Neural cell (in vitro differentiated cells): ENCODE results near the gene IGF1R. TPM values are rescaled to one million over a fixed set of nuclear protein-coding genes. Genes with fewer than 3 reads are reported as not detected.

ENCODE experiments used
- H2AFZ ChIP-seq: fragments of 200-600, 300-800 bp; sonication (generic), shearing (Covaris generic); 2 replicates; pipeline ENCODE4 v1.6.0; 2014; ENCODE audit warnings: low read depth, mild to moderate bottlenecking, antibody characterized with exemption, low read length, moderate library complexity
- H3F3A ChIP-seq: fragments of 200-600 bp; shearing (Covaris generic); 2 replicates; pipeline ENCODE4 v1.6.1; 2016; ENCODE audit warnings: mild to moderate bottlenecking, moderate library complexity, mixed read lengths, antibody characterized with exemption, low read length; ENCODE audit not compliant: insufficient read depth, poor library complexity, severe bottlenecking
- H3K27ac ChIP-seq: fragments of 200-600, 300-800 bp; sonication (generic), shearing (Covaris generic); 2 replicates; pipeline ENCODE4 v1.5.1; 2014; ENCODE audit warnings: mild to moderate bottlenecking, low read length, moderate library complexity
- H3K27me3 ChIP-seq: fragments of 300-800, 200-600 bp; sonication (generic), shearing (Covaris generic); 2 replicates; pipeline ENCODE4 v1.6.0; 2014; ENCODE audit warnings: mild to moderate bottlenecking, low read depth, low read length, moderate library complexity; ENCODE audit not compliant: insufficient read depth
- H3K36me3 ChIP-seq: fragments of 300-800, 200-600 bp; sonication (generic), shearing (Covaris generic); 2 replicates; pipeline ENCODE4 v1.5.1; 2014; ENCODE audit warnings: mild to moderate bottlenecking, antibody characterized with exemption, low read length, moderate library complexity; ENCODE audit not compliant: insufficient read depth
- H3K4me2 ChIP-seq: fragments of 300-800, 200-600 bp; sonication (generic), shearing (Covaris generic); 2 replicates; pipeline ENCODE4 v1.6.0; 2014; ENCODE audit warnings: mild to moderate bottlenecking, low read length
- H3K4me3 ChIP-seq: fragments of 300-800, 200-600 bp; sonication (generic), shearing (Covaris generic); 2 replicates; pipeline ENCODE4 v1.5.1; 2014; ENCODE audit warnings: mild to moderate bottlenecking, low read length, moderate library complexity
- H3K79me2 ChIP-seq: fragments of 200-600 bp; shearing (Covaris generic); replicated peaks from 2 replicates; pipeline ENCODE4 v1.6.0; 2014; ENCODE audit warnings: mild to moderate bottlenecking, low read length, moderate library complexity; ENCODE audit not compliant: insufficient read depth
- H3K9ac ChIP-seq: fragments of 300-800, 200-600 bp; sonication (generic), shearing (Covaris generic); 2 replicates; pipeline ENCODE4 v1.6.1; 2016; ENCODE audit warnings: mild to moderate bottlenecking, low read length, mixed read lengths
- H3K9me2 ChIP-seq: fragments of 200-600 bp; shearing (Covaris generic); 2 replicates; pipeline ENCODE4 v1.6.1; 2016; ENCODE audit warnings: mild to moderate bottlenecking, low read length, mixed read lengths; ENCODE audit not compliant: insufficient read depth
- H3K9me3 ChIP-seq: fragments of 200-600, 300-800 bp; sonication (generic), shearing (Covaris generic); 2 replicates; pipeline ENCODE4 v1.6.1; 2016; ENCODE audit warnings: mild to moderate bottlenecking, mixed run types, low read length, moderate library complexity, mixed read lengths
- H4K20me1 ChIP-seq: fragments of 200-600 bp; shearing (Covaris generic); 2 replicates; pipeline ENCODE4 v1.6.1; 2016; ENCODE audit warnings: mild to moderate bottlenecking, mixed run types; ENCODE audit not compliant: insufficient read depth
- CTCF ChIP-seq: fragments of 450-650 bp; IDR thresholded peaks from 2 replicates; pipeline ENCODE4 v1.5.1; 2014; ENCODE audit warnings: antibody characterized with exemption, mild to moderate bottlenecking, moderate library complexity; ENCODE audit not compliant: poor library complexity, severe bottlenecking
- EP300 ChIP-seq: fragments of 450-650 bp; conservative IDR thresholded peaks from 2 replicates; pipeline ENCODE4 v1.6.1; 2014; ENCODE audit warnings: antibody characterized with exemption, mild to moderate bottlenecking, moderate library complexity; ENCODE audit not compliant: poor library complexity, severe bottlenecking
- EZH2 ChIP-seq: fragments of 200-600, 300-800 bp; shearing (Covaris generic), sonication (generic); IDR thresholded peaks from 2 replicates; pipeline ENCODE4 v1.6.1; 2014; ENCODE audit warnings: antibody characterized with exemption, low read length, borderline replicate concordance, mild to moderate bottlenecking; ENCODE audit not compliant: insufficient read depth, poor library complexity, severe bottlenecking
- MXI1 ChIP-seq: fragments of 450-650 bp; conservative IDR thresholded peaks from 2 replicates; pipeline ENCODE4 v1.6.1; 2014; ENCODE audit warnings: antibody characterized with exemption, mild to moderate bottlenecking; ENCODE audit not compliant: poor library complexity, severe bottlenecking
- POLR2AphosphoS5 ChIP-seq: IDR thresholded peaks from 2 replicates; pipeline ENCODE4 v1.6.1; 2012
- RAD21 ChIP-seq: fragments of 450-650 bp; conservative IDR thresholded peaks from 2 replicates; pipeline ENCODE4 v1.6.1; 2014; ENCODE audit warnings: antibody characterized with exemption, mild to moderate bottlenecking, moderate library complexity
- SMC3 ChIP-seq: fragments of 450-650 bp; conservative IDR thresholded peaks from 2 replicates; pipeline ENCODE4 v1.6.1; 2014; ENCODE audit warnings: antibody characterized with exemption, mild to moderate bottlenecking, moderate library complexity; ENCODE audit not compliant: poor library complexity
- TAF1 ChIP-seq: IDR thresholded peaks from 2 replicates; pipeline ENCODE4 v1.6.1; 2012; ENCODE audit warnings: low read depth
- polyA plus RNA-seq: library from polyadenylated mRNA; depleted of rRNA; stranded (reverse); fragments of >200 nt; gene quantifications from 2 replicates; pipeline ENCODE4 v1.2.3, GENCODE V29; 2014
- TF ChIP-seq, protein P1 (sequence below): IDR thresholded peaks from 2 replicates; pipeline ENCODE4 v1.6.1; 2012; ENCODE audit warnings: borderline replicate concordance

IGF1R gene
- polyA plus RNA-seq, 1 donor from 2014 or later, result 10.9 TPM

GRCh38 chr15:98967916-98968315 lies 319.6 kb downstream of the IGF1R start:
- Histone ChIP-seq H2AFZ (no peak overlapping the region), H3K27me3 (no peaks in the 10 kb centered on the region), H3K9me3 (no peaks in the 10 kb centered on the region), H3K79me2 (no peaks in the 10 kb centered on the region), H3K36me3 (no peaks in the 10 kb centered on the region), H4K20me1 (no peaks in the 10 kb centered on the region), H3K4me3 (no peak overlapping the region), H3K27ac (no peak overlapping the region), H3K9ac (no peak overlapping the region), H3K9me2 (no peaks in the 10 kb centered on the region), H3F3A (no peaks in the 10 kb centered on the region), H3K4me2 (no peak overlapping the region)
- TF ChIP-seq CTCF, result no peak
- TF ChIP-seq MXI1, result no peak

GRCh38 chr15:98968576-98968975 lies 320.2 kb downstream of the IGF1R start:
- Histone ChIP-seq H3K9ac (no peak overlapping the region), H3K79me2 (no peaks in the 10 kb centered on the region), H3K36me3 (no peaks in the 10 kb centered on the region), H3F3A (no peaks in the 10 kb centered on the region), H2AFZ (no peak overlapping the region), H4K20me1 (no peaks in the 10 kb centered on the region), H3K9me2 (no peaks in the 10 kb centered on the region), H3K4me2 (no peak overlapping the region), H3K27me3 (no peaks in the 10 kb centered on the region), H3K4me3 (no peak overlapping the region), H3K9me3 (no peaks in the 10 kb centered on the region), H3K27ac (no peak overlapping the region)
- TF ChIP-seq TAF1 (no peak), EZH2 (no peak), RAD21 (no peak)

DNA sequence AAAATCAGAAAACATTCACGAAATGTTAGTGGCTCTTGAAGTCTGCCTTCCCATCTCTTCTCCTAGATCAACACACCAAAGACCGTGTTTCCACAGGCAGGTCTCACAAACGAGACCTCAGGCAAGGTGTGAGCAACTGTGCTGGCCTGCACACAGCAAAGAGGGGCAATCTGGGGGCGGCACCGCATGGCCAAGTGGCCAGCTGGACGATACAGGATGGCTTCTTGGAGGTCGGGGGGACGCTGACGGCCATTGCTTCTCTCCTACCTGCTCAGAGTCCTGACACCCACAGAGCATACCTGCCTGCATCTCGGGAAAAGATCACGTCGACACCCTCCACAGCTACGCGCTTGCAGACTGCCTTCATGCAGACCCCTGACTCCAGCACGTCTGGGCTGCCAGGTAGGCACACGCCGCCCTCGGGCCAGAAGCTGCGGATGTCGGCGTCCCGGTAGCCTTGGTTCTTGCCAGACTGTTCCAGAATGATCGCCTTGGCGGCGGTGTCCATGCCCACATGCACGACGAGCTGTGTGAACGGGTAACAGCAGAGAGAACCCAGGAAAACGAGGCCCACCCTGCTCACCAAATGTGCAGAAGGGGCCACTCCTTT lies 320.9 kb downstream of the IGF1R start:
- Histone ChIP-seq H3K36me3 (no peaks in the 10 kb centered on the region), H3K9me2 (no peaks in the 10 kb centered on the region), H3K4me2 (no peak overlapping the region), H3F3A (no peaks in the 10 kb centered on the region), H2AFZ (no peak overlapping the region), H3K79me2 (no peaks in the 10 kb centered on the region), H3K27ac (no peak overlapping the region), H4K20me1 (no peaks in the 10 kb centered on the region), H3K9me3 (no peaks in the 10 kb centered on the region), H3K4me3 (no peak overlapping the region), H3K27me3 (no peaks in the 10 kb centered on the region), H3K9ac (no peak overlapping the region)
- no peak for TF ChIP-seq RAD21
- no peak for TF ChIP-seq SMC3
- no peak for TF ChIP-seq MXI1
- TF ChIP-seq, protein P1, sequence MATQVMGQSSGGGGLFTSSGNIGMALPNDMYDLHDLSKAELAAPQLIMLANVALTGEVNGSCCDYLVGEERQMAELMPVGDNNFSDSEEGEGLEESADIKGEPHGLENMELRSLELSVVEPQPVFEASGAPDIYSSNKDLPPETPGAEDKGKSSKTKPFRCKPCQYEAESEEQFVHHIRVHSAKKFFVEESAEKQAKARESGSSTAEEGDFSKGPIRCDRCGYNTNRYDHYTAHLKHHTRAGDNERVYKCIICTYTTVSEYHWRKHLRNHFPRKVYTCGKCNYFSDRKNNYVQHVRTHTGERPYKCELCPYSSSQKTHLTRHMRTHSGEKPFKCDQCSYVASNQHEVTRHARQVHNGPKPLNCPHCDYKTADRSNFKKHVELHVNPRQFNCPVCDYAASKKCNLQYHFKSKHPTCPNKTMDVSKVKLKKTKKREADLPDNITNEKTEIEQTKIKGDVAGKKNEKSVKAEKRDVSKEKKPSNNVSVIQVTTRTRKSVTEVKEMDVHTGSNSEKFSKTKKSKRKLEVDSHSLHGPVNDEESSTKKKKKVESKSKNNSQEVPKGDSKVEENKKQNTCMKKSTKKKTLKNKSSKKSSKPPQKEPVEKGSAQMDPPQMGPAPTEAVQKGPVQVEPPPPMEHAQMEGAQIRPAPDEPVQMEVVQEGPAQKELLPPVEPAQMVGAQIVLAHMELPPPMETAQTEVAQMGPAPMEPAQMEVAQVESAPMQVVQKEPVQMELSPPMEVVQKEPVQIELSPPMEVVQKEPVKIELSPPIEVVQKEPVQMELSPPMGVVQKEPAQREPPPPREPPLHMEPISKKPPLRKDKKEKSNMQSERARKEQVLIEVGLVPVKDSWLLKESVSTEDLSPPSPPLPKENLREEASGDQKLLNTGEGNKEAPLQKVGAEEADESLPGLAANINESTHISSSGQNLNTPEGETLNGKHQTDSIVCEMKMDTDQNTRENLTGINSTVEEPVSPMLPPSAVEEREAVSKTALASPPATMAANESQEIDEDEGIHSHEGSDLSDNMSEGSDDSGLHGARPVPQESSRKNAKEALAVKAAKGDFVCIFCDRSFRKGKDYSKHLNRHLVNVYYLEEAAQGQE, result no peak
- no peak for TF ChIP-seq EZH2
- TF ChIP-seq CTCF, result no peak
- no peak for TF ChIP-seq EP300
- TF ChIP-seq TAF1, result no peak
- no peak for TF ChIP-seq POLR2AphosphoS5
